Erythroblast (primary cell): ENCODE measurements around the gene SKOR1.
A peak's percentile ranks its signal among the peaks of the same experiment; 100 is the strongest.

Experiments used
- DNase-seq, 2 experiments: peaks; one replicate each; lab custom pipeline; 2025; lab: John Stamatoyannopoulos, UW
- GATA1 ChIP-seq: IDR thresholded peaks from 2 replicates; pipeline ENCODE4 v1.6.1; 2011; ENCODE audit warnings: low read depth, mild to moderate bottlenecking, control low read depth, low read length, moderate library complexity
- POLR2A ChIP-seq: IDR thresholded peaks from 2 replicates; pipeline ENCODE4 v1.6.1; 2011; ENCODE audit warnings: mild to moderate bottlenecking, low read length

The SKOR1 gene

DNA sequence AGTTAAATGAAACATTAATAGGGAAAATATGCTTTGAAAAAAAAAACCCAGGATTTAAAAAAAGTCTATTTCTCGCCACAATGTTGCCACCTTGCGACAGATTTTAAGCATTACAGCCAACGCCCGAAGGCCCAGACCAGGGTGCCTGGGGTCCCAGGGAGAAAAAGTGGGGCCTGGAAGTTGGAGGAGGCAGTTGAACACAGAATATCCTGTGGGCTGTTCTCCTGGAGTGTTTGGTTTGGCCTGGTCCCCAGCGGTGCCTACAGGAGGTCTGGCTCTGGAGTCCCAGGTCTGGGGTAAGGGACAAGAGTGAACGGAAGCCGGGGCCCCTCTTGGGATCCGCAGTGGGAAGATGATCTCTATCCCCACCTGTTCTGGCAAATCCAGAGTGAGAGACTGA lies 11.2 kb downstream of the SKOR1 start:
- DNase-seq = peak; percentile 47 to 73
- TF ChIP-seq GATA1 (no peak), POLR2A (no peak)

DNA sequence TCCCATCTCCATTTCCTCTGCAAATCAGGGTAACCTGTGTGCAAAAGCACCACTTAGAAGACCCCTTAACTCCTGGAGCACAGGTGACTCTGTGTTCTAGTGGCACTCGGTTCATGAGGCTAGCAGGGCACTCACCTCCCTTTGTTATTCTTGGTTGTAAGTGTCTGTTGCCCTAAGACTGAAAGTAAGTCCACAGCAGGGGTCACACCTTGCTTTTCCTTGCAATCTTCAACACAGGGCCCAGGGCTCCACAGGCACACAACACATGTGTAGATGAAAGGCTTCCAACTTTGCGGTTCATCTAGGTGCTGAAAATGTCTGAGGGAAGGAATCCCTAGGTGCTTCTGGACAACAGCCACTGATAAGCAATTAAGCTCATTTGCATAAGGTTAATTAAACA lies 11.6 kb downstream of the SKOR1 start:
- DNase-seq = no peak
- TF ChIP-seq GATA1 (no peak), POLR2A (no peak)

DNA sequence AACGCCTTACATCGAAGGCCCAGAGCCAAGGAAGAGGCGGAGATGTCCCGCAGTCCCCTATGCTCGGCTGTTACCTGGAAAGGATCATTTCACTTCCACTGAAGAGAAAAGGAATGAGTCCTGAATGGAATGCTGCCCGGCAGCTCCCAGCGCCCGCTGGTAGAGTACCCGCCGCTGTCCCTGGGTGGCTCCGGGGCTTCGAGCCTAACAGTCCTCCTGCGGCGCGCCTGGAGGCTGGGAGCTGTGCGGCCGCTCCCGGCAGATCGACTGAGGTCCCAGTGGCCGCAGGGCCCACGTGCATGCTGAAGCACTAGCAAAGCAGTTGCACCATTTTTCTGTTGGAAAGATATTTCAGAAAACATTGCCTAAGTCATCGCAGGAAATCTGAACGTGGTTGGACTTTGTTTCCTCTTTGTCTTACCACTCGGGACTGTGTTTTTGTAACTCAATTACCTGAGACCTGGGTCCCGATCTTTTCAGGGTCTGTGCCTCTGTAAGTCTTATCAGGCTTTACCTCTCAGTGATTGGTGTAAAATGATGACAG lies 13.6 kb downstream of the SKOR1 start:
- TF ChIP-seq POLR2A = no peak
- TF ChIP-seq GATA1 = no peak
- DNase-seq = peak; percentile 48 to 64

DNA sequence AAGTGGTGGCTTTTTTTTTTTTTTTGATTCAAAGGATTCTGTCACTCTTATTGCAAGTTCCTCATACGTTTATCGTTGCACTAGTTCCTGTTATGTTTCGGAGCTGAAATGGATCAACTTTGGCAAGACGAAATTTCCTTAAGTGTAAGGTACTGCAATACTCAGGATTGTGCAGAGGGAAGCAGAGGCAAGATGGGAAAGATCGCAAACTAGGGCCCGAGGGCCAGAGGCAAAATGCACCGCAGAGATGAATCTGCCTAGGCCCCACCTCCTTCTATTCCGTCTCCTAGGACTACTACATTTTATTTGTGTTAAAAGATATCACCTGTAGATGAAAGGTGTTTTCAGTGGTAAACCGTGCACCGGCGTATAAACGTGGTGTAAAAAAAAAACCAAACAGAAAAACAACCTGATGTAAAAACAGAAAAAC lies 14.2 kb downstream of the SKOR1 start:
- TF ChIP-seq GATA1 = no peak
- DNase-seq = peak in 1 of 2 experiments; percentile 83

DNA sequence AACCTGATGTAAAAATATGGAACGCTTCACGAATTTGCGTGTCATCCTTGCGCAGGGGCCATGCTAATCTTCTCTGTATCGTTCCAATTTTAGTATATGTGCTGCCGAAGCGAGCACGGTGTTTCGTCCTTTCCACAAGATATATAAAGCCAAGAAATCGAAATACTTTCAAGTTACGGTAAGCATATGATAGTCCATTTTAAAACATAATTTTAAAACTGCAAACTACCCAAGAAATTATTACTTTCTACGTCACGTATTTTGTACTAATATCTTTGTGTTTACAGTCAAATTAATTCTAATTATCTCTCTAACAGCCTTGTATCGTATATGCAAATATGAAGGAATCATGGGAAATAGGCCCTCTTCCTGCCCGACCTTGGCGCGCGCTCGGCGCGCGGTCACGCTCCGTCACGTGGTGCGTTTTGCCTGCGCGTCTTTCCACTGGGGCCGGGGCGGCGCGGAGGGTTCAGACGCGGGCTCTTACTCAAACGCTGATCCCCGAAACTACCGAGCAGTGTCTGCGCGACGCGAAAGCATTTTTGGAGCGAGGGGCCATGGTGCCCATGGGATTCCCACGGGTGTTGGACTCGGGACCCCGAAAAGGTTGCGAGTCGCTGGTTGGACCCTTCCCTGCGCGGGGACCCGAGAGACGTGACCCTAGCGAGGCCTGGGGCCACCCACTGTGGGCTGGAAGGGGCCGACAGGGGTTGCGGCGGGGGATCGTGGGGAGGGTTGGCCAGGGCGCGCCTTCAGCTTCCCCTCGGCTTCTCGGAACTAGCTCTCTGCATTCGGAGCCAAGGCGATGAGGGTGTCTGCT lies 14.8 kb downstream of the SKOR1 start, which contains the start of gene RNU6-1:
Gene RNU6-1 (minus strand): TSS at position 117 of the 820 bp plus-strand sequence.
- DNase-seq = peak; percentile 95 to 96
- TF ChIP-seq POLR2A (peak; percentile 87), GATA1 (no peak)

DNA sequence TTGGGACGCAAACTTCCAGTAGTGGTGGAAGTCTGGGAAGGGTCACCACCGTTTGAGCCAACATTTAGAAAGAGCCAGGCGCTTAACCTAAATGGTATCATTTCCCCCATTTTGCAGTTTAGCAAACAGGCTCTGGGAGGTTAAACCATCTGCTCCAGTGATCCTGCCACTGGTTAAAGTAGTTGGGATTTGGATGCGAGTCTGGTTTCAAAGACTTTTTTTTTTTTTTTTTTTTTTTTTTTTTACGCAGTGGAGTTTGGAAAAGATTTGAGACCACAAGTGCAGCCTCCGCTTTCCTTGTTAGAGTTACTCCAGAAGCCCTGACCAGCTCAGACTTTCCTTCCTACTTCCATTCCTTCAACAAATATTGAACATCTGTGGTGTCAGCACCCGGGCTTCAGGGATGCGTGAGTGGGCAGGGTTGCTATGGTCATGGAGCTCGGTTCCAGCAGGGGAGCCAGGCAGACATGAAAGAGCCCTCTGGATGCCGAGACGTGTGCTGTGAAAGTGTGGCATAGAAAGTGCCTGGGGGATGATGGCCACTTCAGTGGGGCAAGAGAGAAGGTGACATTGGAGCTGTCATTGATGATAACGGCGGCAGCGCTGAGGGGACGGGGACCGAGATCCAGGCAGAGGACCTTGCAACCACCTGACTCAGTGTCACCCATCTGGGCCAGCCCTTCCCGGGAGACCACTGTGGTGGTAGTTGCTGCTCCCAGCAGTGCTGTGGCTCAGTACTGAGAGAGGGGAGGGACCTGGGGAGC lies 15.6 kb downstream of the SKOR1 start:
- TF ChIP-seq POLR2A (no peak), GATA1 (no peak)
- peak; percentile 51 to 66 for DNase-seq

DNA sequence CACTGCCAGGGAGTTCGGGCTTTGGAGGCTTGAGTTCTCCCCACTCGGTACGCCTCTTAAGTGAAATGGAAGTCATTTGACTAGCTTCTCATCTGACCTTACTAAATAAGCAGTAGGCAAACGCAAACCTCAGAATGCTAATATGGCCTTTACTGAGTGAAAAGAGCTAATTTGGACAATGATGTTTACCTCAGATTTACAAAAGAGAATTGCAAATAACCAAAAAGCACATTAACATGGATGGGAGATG lies 16.1 kb downstream of the SKOR1 start:
- DNase-seq = no peak
- TF ChIP-seq POLR2A = no peak
- TF ChIP-seq GATA1 = no peak

DNA sequence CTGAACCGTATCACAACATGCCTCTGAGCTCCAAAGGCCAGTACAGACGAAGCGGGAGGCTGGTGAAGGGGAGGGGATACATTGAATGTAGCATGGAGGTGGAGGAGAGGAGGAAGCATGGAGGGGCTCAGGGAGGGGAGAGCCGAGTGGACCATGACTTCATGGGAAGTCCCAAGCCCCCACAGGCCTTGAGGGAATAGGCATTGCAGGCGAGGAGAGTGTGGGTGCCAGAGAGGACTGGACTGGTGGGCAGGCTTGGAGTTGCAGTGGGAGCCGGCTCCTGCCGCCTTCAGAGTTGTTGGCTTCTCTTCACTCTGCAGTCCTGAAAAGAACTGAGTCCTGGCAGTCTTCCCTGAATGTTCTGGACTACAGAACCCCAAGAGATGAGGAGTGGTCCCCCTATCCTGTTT lies 17.8 kb downstream of the SKOR1 start:
- no peak for DNase-seq

DNA sequence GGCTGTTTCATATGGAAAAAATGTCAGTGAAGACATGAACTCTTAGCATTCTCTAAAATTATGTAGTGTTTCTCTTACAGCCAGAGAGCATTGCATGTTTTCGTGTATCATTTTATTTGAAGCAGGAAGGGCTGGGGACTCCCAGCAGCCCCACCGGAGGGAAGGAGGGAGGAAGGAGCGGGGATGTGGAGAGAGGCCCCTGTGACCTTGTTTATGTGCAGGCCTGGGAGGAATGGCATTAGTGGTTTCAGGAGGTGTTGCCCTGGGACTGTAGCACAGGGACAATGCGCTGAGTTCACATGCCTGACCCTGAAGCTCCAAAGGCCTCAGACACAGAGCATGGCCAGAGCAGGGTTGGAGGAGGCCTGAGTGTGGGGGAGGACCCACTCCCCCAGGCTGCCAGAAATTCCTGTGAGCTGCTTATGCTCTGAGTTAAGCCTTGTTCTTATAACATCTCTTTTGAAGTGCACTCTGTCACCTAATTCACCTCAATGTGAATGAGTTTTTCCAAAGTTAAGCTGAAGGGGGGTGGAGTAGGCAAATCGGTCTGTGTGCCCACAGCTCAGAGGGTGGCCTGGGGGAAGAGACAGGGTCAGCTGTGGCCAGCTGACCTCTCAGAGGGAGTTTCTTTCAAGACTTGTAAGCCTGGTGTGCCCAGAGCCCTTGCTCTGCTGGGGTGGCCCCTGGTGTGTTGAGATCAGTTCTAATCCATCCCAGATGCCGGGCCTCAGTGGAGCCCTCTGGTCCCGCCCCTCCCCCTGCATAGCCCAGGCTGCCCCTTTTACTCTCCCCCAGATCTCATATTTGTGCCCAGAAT lies 18.5 kb downstream of the SKOR1 start:
- no peak for DNase-seq
- TF ChIP-seq GATA1 (no peak), POLR2A (no peak)

More for the DNA sequence above, 17.8 kb downstream of the SKOR1 start:
- TF ChIP-seq POLR2A (no peak), GATA1 (no peak)

DNA sequence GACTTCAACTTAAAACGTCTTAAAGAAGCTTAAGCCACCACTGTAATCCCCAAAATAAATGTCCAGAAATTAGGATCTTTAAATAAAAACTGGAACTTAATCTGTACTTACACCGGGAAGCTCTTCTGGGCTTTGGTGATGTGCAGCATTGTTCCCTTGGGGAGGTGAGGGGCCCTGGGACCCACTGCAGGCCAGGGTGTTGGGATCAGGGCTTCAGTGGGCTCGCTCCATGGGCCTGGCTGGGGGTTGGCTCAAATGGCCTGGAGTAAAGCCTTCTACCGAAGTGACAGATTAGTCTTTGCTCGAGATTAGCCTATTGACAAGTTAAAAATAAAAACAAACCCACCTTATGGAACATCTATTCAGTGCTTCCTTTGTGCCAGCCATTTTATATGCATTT lies 20.7 kb downstream of the SKOR1 start:
- no peak for DNase-seq
- TF ChIP-seq GATA1 = no peak
- TF ChIP-seq POLR2A = no peak

DNA sequence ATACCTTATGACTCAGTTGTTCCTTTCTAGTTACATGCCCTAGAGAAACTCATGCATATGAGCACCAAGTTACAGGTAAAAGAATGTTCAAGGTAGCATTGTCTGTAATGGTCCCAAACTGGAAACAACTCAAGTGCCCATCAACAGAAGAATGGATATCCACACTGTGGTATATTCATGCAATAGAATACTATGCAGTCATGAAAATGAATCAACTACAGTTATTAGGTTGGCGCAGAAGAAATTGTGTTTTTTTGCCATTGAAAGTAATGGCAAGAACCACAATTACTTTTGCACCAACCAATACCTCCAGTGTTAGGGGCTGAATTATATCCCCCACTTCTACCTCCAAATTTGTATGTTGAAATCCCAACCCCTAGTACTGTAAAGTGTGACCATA lies 24.2 kb downstream of the SKOR1 start:
- DNase-seq = no peak
- no peak for TF ChIP-seq GATA1

DNA sequence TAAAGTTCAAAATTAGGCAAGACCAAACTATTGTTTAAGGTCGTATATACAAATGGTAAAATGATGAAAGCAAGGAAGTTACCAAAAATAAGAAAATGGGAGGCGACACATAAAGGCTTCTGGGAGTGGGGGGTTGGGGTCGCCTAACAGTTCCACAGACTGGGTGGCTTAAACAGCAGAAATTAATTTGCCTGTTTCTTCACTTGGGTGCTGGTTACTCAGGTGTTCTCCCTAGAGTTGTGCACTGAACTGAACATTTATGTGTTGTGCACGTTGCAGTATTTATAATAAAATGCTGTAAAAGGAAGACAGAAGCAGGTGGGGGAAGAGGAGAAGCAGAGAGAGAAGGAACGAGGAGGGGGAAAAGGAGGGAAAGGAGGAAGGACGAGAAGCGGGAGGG lies 25.0 kb downstream of the SKOR1 start:
- TF ChIP-seq GATA1 = no peak
- TF ChIP-seq POLR2A = no peak

DNA sequence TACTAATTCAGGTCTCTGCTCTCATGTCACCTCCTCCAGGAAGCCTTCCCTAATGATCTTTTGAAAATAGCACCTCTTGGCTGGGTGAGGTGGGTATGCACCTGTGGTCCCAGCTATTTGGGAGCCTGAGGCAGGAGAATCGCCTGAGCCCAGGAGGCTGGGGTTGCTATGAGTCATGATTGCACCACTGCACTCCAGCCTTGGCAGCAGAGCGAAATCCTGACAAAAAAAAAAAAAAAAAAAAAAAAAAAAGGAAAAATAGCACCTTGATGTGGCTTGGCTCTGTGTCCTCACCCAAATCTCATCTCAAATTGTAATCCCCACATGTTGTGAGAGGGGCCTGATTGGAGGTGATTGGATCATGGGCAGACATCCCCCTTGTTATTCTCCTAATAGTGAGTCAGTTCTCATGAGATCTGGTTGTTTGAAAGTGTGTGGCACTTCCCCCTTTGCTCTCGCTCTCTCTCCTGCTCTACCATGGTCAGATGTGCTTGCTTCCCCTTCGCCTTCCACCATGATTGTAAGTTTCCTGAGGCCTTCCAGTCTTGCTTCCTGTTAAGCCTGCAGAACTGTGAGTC lies 25.8 kb downstream of the SKOR1 start:
- TF ChIP-seq POLR2A = no peak
- TF ChIP-seq GATA1 = no peak
- no peak for DNase-seq

More for the DNA sequence above, 25.0 kb downstream of the SKOR1 start:
- no peak for DNase-seq
